ENCODE results near the gene SULT6B1.
"Not testable (repeated sequence)": the region's sequence is repeated elsewhere in the genome, so short reads cannot be mapped to it uniquely, and the experiment has no call there.

The SULT6B1 gene

DNA sequence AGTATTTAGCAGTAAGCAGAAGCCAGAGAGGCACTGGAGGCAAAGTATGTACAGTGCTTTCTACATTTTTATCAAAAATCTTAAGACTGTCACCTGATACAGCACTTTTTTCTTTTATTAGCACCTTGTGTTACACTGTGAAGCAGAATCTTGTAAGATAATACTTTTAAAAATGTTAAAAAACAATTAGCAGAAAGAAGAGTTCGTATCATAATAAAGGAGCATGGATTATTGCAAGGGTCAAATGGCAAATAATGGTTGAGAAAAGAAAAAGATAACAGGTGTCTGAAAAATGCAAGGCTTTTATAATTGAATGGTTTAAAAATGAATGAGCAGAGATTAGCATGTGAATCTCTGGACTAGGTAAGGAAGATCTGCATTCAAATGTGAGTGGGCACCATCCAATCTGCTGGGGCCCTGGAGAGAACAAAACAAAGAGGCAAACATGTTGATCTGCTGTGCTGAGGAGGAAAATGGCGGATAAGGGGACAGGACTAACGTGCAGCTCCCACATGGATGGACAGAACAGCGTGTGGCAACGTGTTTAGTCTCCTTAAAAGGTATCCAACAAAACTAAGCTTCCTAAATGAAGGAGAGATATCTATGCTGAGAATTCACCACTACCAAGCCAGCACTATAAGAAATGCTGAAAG lies 17.3 kb upstream of the SULT6B1 start:
- H3K4me3 ChIP-seq (ENCODE audit: low read depth, low read length) = no peak overlapping the region
- no peak for TF ChIP-seq CTCF (IDR thresholded peaks at IDR 0.05; ENCODE audit: low read depth, low read length, missing control alignments)

DNA sequence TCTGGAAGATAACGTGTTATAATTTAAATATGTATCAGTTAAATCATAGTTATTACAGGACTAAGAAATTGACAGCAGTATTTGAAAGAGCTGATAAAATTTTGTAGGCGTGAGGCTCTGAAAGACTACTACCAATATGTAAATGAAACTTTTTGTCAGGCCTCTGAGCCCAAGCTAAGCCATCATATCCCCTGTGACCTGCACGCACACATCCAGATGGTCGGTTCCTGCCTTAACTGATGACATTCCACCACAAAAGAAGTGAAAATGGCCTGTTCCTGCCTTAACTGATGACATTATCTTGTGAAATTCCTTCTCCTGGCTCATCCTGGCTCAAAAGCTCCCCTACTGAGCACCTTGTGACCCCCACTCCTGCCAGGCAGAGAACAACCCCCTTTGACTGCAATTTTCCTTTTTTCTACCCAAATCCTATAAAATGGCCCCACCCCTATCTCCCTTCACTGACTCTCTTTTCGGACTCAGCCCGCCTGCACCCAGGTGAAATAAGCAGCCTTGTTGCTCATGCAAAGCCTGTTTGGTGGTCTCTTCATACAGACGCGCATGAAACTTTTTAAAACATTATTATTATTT lies 16.7 kb upstream of the SULT6B1 start:
- not testable (repeated sequence) for DNase-seq (ENCODE audit: low read depth)

More for the DNA sequence above, 17.3 kb upstream of the SULT6B1 start:
- DNase-seq (ENCODE audit: low read depth) = no peak

GRCh38 chr2:37203708-37204107 lies 15.2 kb upstream of the SULT6B1 start:
- TF ChIP-seq CTCF (IDR thresholded peaks at IDR 0.05; ENCODE audit: low read depth, low read length, missing control alignments) = no peak
- no peak overlapping the region for H3K4me3 ChIP-seq (ENCODE audit: low read depth, low read length)
- no peak for DNase-seq (ENCODE audit: low read depth)

More for the DNA sequence above, 16.7 kb upstream of the SULT6B1 start:
- not testable (repeated sequence) for H3K4me3 ChIP-seq (ENCODE audit: low read depth, low read length)

GRCh38 chr2:37201766-37202165 lies 13.3 kb upstream of the SULT6B1 start:
- DNase-seq (ENCODE audit: low read depth) = no peak
- TF ChIP-seq CTCF (IDR thresholded peaks at IDR 0.05; ENCODE audit: low read depth, low read length, missing control alignments) = no peak
- H3K4me3 ChIP-seq (ENCODE audit: low read depth, low read length) = no peak overlapping the region

DNA sequence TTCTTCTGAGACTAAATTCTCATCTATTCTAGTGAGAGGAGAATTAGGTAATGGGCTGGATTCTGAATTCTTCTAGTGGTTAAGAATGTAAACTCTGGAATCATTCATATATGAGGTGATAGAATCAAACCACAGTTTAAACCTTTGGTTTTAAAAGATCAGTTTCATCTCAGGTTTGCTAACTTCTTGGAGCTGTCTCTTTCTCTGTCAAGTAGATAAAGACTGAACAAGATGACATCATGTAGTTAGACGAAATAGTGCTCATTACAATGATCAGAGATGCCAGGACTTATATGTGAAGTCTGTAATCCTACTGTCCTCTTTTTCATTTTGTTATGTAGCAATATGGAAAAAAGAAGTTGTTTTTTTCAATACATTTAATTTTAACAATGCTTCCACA lies 12.7 kb upstream of the SULT6B1 start:
- no peak for DNase-seq (ENCODE audit: low read depth)
- no peak for TF ChIP-seq CTCF (IDR thresholded peaks at IDR 0.05; ENCODE audit: low read depth, low read length, missing control alignments)
- H3K4me3 ChIP-seq (ENCODE audit: low read depth, low read length) = no peak overlapping the region

DNA sequence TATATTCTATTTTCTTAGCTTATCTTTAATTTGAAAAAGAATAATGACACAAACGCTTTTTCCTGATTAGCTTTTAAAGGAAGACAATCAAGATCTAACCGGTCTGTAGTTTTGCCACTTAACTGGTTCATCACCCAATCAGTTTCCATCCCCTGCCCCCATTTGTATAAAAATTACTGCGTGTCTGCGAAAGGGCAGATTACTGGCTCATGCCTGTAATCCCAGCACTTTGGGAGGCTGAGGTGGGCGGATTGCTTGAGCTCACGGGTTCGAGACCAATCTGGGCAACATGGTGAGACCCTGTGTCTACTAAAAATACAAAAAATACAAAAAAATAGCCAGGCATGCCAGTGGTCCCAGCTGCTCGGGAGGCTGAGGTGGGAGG lies 10.2 kb upstream of the SULT6B1 start:
- H3K4me3 ChIP-seq (ENCODE audit: low read depth, low read length) = no peak overlapping the region
- DNase-seq (ENCODE audit: low read depth) = no peak
- TF ChIP-seq CTCF (IDR thresholded peaks at IDR 0.05; ENCODE audit: low read depth, low read length, missing control alignments) = no peak

DNA sequence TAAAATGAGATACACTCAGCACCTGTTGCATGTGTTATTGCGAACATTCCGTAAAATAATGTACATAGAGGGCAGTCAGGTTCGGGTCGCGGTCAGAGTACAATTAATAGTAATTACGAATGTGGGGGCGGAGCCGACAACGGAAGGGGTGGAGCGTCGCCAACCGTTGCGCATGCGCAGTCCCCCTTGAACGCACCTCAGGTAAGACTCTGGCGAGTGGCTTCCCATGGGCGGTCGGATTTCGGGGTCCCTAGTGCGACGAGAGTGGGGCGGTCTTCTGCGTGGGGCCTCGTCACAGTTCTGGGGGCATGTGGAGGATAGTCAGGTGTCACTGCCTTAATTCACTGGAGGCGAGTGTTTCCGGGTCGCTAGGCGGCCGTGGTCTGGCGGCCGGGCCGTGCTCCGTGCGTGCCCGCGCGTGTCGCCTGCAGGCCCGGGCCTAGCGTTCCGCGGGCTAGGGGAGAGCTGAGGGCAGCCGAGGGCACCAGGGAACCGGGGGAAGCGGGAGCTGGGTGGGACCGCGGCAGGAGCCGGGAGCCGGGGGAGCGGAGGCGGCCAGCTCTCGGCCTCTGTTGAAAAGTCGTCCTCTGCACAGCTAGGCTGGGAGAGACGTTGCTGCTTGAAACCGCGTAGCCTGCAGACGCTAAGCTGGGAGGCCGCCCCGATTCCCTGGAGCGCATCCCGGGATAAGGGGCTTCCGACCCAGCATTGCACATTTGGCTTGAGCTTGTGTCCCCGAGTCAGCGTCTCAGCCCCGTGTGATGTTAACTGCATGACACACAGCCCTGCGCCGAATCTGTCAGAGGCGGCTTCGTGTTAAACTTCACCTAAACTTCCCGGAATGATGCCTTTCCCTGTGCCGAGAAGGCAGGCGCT lies 8.1 kb upstream of the SULT6B1 start, which contains the start of gene CEBPZOS:
Gene CEBPZOS (plus strand): TSS at position 177 of the 876 bp plus-strand sequence. CDS start 3,209 bp downstream, outside the sequence.
- no peak for TF ChIP-seq CTCF (IDR thresholded peaks at IDR 0.05; ENCODE audit: low read depth, low read length, missing control alignments)
- peak within 1 kb of the TSS; percentile 77 for H3K4me3 ChIP-seq (ENCODE audit: low read depth, low read length)
- peak; percentile 67 for DNase-seq (ENCODE audit: low read depth)

- not testable (repeated sequence) for DNase-seq (ENCODE audit: low read depth)
- peak overlapping the region; percentile 77 for H3K4me3 ChIP-seq (ENCODE audit: low read depth, low read length)
Observed at GRCh38 chr2:37195862-37196319, 7.4 kb upstream of the SULT6B1 start.
